Lower lobe of right lung (tissue), 2 donors: ENCODE measurements around the gene DKK3. TPM values are rescaled to one million over a fixed set of nuclear protein-coding genes. Genes with fewer than 3 reads are reported as not detected.
"Not testable (repeated sequence)": the region's sequence is repeated elsewhere in the genome, so short reads cannot be mapped to it uniquely, and the experiment has no call there.

Source experiments
- ATAC-seq, 2 donors: fragments of 200-7000 bp; cut with Tn5 transposase; one replicate each; pipeline ENCODE4 v1.9.1; 2020 to 2022; ENCODE audit warnings: mild to moderate bottlenecking in 2 of 2, moderate library complexity in 2 of 2
- DNase-seq: peaks from one replicate; pipeline ENCODE4 v3.0.0-alpha.2; 2020
- H3K27ac ChIP-seq: fragments of 200-600 bp; one replicate; pipeline ENCODE4 v1.8.0; 2022
- H3K27me3 ChIP-seq: fragments of 200-600 bp; one replicate; pipeline ENCODE4 v1.8.0; 2022; ENCODE audit warnings: low read depth
- H3K36me3 ChIP-seq: fragments of 200-600 bp; one replicate; pipeline ENCODE4 v1.8.0; 2022; ENCODE audit warnings: mild to moderate bottlenecking
- H3K4me1 ChIP-seq: fragments of 200-600 bp; one replicate; pipeline ENCODE4 v1.8.0; 2022
- H3K4me3 ChIP-seq: fragments of 200-600 bp; one replicate; pipeline ENCODE4 v1.8.0; 2022; ENCODE audit warnings: mild to moderate bottlenecking
- H3K9me3 ChIP-seq: fragments of 200-600 bp; one replicate; pipeline ENCODE4 v1.8.0; 2022
- intact Hi-C: fragments of 100-400 bp; cut with DNase I; formaldehyde crosslinking; loops from one replicate; pipeline ENCODE4 v1.11.0; 2022
- total RNA-seq: library from RNA; stranded (reverse); fragmentation: NEBNext Ultra II Directional; extraction: Animal tissue kit (Norgen Biotek cat#: 25700); gene quantifications from one replicate; pipeline ENCODE4 v1.2.1, GENCODE V29; 2021
- TF ChIP-seq, protein P1 (sequence below): fragments of 200-600 bp; IDR thresholded peaks from one replicate; pipeline ENCODE4 v1.8.0; 2022; ENCODE audit warnings: antibody characterized with exemption, mild to moderate bottlenecking
- donor health status: DM: no; HTN: yes; CAD: no; lungs with severe emphysema.

Gene DKK3
- total RNA-seq, 1 donor from 2014 or later, result 111 TPM

DNA sequence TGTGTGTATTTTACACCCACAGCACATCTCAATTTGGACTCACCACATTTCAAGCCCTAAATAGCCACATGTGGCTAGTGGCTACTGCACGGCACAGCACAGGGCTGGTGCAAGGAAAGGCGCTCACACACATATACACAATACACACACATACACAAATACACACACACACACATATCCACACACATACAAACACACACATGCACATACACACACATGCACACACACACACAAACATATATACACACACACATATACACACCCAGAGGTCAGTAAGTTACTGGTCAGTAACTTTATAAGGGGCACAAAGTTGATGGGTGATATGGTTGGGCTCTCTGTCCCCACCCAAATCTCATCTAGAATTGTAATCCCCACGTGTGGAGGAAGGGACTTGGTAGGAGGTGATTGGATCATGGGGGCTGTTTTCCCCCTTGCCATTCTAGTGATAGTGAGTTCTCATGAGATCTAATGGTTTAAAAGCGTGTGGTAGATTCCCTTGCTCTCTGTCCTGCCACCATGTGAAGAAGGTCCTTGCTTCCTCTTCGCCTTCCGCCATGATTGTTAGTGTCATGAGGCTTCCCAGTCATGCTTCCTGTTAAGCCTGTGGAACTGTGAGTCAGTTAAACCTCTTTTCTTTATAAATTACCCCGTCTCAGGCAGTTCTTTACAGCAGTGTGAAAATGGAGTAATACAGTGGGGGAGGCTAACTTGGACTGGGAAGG, 37.6 kb upstream of the DKK3 start:
- DNase-seq (no peak), ATAC-seq (no peak)
- intact Hi-C loops, result loop anchor here (10.0 kb wide), 1 partner anchor 239 kb away; no protein-coding TSS in a partner anchor
- Histone ChIP-seq H3K9me3 (no peaks in the 10 kb centered on the region), H3K4me1 (peaks cover 33% of the 10 kb centered on the region), H3K36me3 (no peaks in the 10 kb centered on the region), H3K27ac (no peak overlapping the region), H3K27me3 (no peaks in the 10 kb centered on the region), H3K4me3 (no peak overlapping the region)
- TF ChIP-seq, protein P1, sequence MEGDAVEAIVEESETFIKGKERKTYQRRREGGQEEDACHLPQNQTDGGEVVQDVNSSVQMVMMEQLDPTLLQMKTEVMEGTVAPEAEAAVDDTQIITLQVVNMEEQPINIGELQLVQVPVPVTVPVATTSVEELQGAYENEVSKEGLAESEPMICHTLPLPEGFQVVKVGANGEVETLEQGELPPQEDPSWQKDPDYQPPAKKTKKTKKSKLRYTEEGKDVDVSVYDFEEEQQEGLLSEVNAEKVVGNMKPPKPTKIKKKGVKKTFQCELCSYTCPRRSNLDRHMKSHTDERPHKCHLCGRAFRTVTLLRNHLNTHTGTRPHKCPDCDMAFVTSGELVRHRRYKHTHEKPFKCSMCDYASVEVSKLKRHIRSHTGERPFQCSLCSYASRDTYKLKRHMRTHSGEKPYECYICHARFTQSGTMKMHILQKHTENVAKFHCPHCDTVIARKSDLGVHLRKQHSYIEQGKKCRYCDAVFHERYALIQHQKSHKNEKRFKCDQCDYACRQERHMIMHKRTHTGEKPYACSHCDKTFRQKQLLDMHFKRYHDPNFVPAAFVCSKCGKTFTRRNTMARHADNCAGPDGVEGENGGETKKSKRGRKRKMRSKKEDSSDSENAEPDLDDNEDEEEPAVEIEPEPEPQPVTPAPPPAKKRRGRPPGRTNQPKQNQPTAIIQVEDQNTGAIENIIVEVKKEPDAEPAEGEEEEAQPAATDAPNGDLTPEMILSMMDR, result no peak

DNA sequence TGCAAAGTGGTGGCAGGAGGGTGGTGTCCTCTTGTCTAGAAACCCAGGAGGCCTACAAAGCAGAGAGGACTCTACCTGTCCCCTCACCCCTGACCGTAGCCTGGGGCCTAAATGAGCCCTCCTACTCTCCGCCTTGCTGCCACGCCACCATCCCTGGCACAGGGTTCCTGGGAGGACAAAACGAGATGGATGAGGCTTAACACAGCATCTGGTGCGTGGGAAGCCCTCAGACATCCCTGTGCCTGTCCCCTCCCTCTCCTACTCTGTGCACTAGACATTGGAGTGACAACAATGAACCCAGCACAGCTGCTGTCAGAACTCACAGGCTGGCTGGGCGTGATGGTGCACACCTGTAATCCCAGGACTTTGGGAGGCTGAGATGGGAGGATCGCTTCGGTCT, 36.4 kb upstream of the DKK3 start:
- H3K27me3 ChIP-seq, result no peaks in the 10 kb centered on the region
- DNase-seq (no peak), ATAC-seq (no peak)
- H3K27ac ChIP-seq, result peak overlapping the region; percentile 77
- TF ChIP-seq, protein P1, result no peak
- intact Hi-C loops, result loop anchor here (10.0 kb wide), 1 partner anchor 240 kb away; no protein-coding TSS in a partner anchor
- H3K4me3 ChIP-seq, result no peak overlapping the region
- H3K36me3 ChIP-seq, result no peaks in the 10 kb centered on the region
- H3K4me1 ChIP-seq, result peaks cover 27% of the 10 kb centered on the region
- no peaks in the 10 kb centered on the region for H3K9me3 ChIP-seq

DNA sequence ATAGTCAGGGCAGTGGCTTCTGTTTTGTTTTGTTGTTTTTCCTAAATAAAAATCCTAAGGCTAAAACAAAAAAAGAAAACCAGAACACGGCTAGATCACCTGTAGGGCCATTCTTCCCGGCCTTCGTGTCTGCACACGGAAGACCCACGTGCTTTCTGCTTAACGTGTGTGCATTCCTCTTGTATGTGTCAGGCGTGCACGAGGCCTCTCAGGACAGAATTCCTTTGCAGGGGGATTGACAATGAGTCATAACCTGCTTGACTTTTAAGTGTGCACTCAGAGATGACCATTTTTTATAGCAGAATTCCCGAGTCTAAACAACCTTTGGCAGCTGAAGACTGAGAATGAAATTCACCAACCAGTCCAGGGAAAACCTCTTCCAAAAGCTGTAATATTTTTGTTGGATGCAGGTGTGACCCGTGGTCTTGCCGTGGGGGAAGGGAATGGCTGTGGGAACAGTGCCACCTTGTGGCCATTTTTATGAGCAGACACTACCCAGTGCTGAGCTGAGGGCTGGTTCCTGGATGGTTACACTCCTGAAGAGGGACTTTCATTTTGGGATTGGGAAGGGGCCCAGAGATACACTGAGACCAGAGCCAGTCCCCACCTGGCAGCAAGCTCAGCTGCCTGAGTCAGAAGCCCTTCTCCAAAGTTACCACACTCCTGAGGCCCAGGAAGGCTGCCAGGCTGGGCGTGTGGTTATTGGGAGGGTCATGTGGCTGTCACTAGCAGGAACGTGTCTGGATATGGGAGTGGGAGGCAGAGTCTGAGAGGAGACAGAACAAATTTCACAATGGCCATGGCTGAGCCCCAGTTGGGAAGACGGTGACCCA, 35.7 kb upstream of the DKK3 start:
- intact Hi-C loops, result loop anchor here (10.0 kb wide), 1 partner anchor 241 kb away; no protein-coding TSS in a partner anchor
- Histone ChIP-seq H3K4me1 (peaks cover 27% of the 10 kb centered on the region), H3K9me3 (no peaks in the 10 kb centered on the region), H3K27me3 (no peaks in the 10 kb centered on the region), H3K4me3 (peak overlapping the region; percentile 19), H3K27ac (peak overlapping the region; percentile 77), H3K36me3 (no peaks in the 10 kb centered on the region)
- TF ChIP-seq, protein P1, result peak; percentile 90
- DNase-seq (peak; percentile 84), ATAC-seq (peak; percentile 83 to 90)

DNA sequence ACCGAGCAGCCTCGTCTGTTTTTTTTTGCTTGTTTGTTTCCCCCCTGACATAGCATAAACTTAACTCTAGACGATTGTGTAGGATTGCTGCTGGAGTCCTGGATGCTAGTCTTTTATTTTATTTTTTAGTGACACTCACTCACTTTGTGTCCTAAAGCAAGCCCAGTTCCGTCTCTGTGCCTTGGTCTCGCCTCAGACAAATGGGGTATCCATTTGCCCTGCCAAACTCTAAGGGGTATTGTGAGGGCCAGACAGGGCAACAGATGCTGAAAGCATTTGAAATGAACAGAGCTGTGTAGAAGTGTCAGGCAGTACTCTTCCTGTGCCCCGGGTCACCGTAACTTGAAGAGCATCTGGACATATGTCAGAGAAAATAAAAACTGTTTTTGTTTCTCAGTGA, 34.8 kb upstream of the DKK3 start:
- Histone ChIP-seq H3K9me3 (no peaks in the 10 kb centered on the region), H3K4me1 (peaks cover 27% of the 10 kb centered on the region), H3K27me3 (no peaks in the 10 kb centered on the region), H3K27ac (peak overlapping the region; percentile 69), H3K36me3 (no peaks in the 10 kb centered on the region), H3K4me3 (no peak overlapping the region)
- no peak for ATAC-seq
- TF ChIP-seq, protein P1, result no peak
- intact Hi-C loops, result loop anchor here (10.0 kb wide), 1 partner anchor 242 kb away; no protein-coding TSS in a partner anchor
- no peak for DNase-seq

DNA sequence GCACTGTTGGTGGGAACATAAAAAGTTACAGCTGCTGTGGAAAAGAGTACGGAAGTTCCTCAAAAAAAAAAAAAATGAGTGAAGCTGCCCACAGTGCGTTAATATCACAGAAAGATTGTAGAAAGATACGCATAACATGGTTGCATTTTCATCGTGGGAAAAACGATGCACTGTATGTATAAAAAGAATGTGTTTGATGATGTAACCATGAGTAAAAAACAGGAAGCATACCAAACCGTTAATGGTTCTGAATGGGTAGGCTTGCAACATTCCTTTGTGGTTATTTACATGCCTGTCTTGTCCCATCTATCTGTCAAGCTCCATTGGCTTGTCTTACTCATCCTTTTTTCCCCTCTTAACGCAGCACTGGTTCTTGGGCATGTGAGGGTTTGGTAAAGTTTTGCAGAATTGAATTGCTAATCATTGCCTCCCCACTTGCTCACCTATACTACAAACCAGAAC, 33.8 kb upstream of the DKK3 start:
- Histone ChIP-seq H3K9me3 (no peaks in the 10 kb centered on the region), H3K27me3 (no peaks in the 10 kb centered on the region), H3K4me3 (no peak overlapping the region), H3K4me1 (peaks cover 21% of the 10 kb centered on the region), H3K27ac (no peak overlapping the region), H3K36me3 (no peaks in the 10 kb centered on the region)
- no peak for DNase-seq
- TF ChIP-seq, protein P1, result no peak
- ATAC-seq, result no peak
- intact Hi-C loops, result loop anchor here (10.0 kb wide), 1 partner anchor 243 kb away; no protein-coding TSS in a partner anchor

DNA sequence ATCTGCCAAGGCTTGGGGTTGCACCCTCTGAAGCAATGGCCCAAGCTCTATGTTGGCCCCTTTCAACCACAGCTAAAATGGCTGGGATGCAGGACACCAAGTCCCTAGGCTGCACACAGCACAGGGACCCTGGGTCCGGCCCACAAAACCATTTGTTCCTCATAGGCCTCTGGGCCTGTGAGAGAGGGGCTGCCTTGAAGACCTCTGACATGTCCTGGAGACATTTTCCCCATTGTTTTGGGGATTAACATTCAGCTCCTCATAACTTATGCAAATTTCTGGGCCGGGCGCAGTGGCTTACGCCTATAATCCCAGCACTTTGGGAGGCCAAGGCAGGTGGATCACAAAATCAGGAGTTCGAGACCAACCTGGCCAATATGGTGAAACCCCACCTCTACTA, 32.3 kb upstream of the DKK3 start:
- not testable (repeated sequence) for H3K27ac ChIP-seq, H3K9me3 ChIP-seq, DNase-seq, H3K4me3 ChIP-seq, H3K27me3 ChIP-seq, ATAC-seq, H3K36me3 ChIP-seq
- peaks cover 18% of the 10 kb centered on the region for H3K4me1 ChIP-seq
- intact Hi-C loops, result loop anchor here (10.0 kb wide), 1 partner anchor 244 kb away; no protein-coding TSS in a partner anchor
